Heart left ventricle (tissue), 16 donors: ENCODE measurements around the gene RAD51B. TPM values are rescaled to one million over a fixed set of nuclear protein-coding genes. Genes with fewer than 3 reads are reported as not detected.

Source experiments
- ATAC-seq, 4 donors: fragments of 200-7000 bp; cut with Tn5 transposase; one replicate each; pipeline ENCODE4 v1.9.1; 2020 to 2022; ENCODE audit warnings: moderate library complexity in 4 of 4, mild to moderate bottlenecking in 3 of 4, moderate number of reproducible peaks in 1 of 4
- DNase-seq, 5 donors: peaks; one replicate each; pipeline ENCODE4 v3.0.0-alpha.2; 2020
- H3K27ac ChIP-seq, 12 donors: fragments of 200-600 bp; sonication (generic) in 4 of 12; one replicate each; pipeline versions ENCODE4 v1.5.0 to v1.8.0; 2016 to 2022; ENCODE audit warnings: mild to moderate bottlenecking in 2 of 12
- H3K27me3 ChIP-seq, 9 donors: fragments of 200-600 bp; sonication (generic) in 2 of 9; one replicate each; pipeline versions ENCODE4 v1.5.1 to v1.8.0; 2016 to 2022; ENCODE audit warnings: mild to moderate bottlenecking in 3 of 9
- H3K36me3 ChIP-seq, 9 donors: fragments of 200-600 bp; sonication (generic) in 2 of 9; one replicate each; pipeline versions ENCODE4 v1.5.0 to v1.8.0; 2018 to 2022; ENCODE audit warnings: mild to moderate bottlenecking in 2 of 9
- H3K4me1 ChIP-seq, 12 donors: fragments of 200-600 bp; sonication (generic) in 4 of 12; one replicate each; pipeline versions ENCODE4 v1.5.0 to v1.8.0; 2016 to 2022; ENCODE audit warnings: mild to moderate bottlenecking in 3 of 12
- H3K4me3 ChIP-seq, 12 donors: fragments of 200-600 bp; sonication (generic) in 4 of 12; one replicate each; pipeline versions ENCODE4 v1.5.0 to v1.8.0; 2017 to 2022; ENCODE audit warnings: mild to moderate bottlenecking in 9 of 12, moderate library complexity in 4 of 12
- H3K9me3 ChIP-seq, 12 donors: fragments of 200-600 bp; sonication (generic) in 4 of 12; one replicate each; pipeline versions ENCODE4 v1.5.0 to v1.8.0; 2016 to 2022; ENCODE audit warnings: mild to moderate bottlenecking in 1 of 12
- CTCF ChIP-seq, 12 donors: fragments of 200-600 bp; sonication (generic) in 4 of 12; IDR thresholded peaks; one replicate each; pipeline versions ENCODE4 v1.5.0 to v1.8.0; 2018 to 2022; ENCODE audit warnings: antibody characterized with exemption in 12 of 12, mild to moderate bottlenecking in 5 of 12
- POLR2A ChIP-seq, 2 donors: fragments of 450-650 bp; IDR thresholded peaks; one replicate each; pipeline ENCODE4 v1.6.1; 2017; ENCODE audit warnings: antibody characterized with exemption in 2 of 2, mild to moderate bottlenecking in 2 of 2, moderate library complexity in 2 of 2
- WGBS, 4 donors: extraction: QIAGEN DNeasy Blood & Tissue Kit in 2 of 4; methylation state at CpG; one replicate each; pipeline versions ENCODE4 v1.1.5 to v1.1.7; 2013 to 2018; 5-methylcytosine and 5-hydroxymethylcytosine counted together
- intact Hi-C, 10 donors: fragments of 100-400 bp; cut with DNase I; formaldehyde crosslinking; loops; one replicate each; pipeline versions ENCODE4 v1.11.1 to v1.14.2; 2022
- polyA plus RNA-seq, 2 donors: library from polyadenylated mRNA; stranded (reverse); fragments of 200-250 nt; gene quantifications; one replicate each; pipeline ENCODE4 v1.2.3, GENCODE V29; 2013
- total RNA-seq, 9 donors: library from RNA; depleted of rRNA in 2 of 9; stranded (reverse); fragments of >200 nt in 2 of 9; fragmentation: NEBNext Ultra II Directional in 3 of 9; extraction: Animal tissue kit (Norgen Biotek cat#: 25700) in 3 of 9; gene quantifications; one replicate each; pipeline versions ENCODE4 v1.1.0 to v1.2.4, GENCODE V29; 2016 to 2023
- donor health status: ischemic (EF 13 %, LVEDD 7.1; RV severe dilation, severe dysfunction).
- donor health status: healthy with polysubstance abuse.
- donor health status: DM: no; HTN: yes; CAD: no.
- donor health status: DM: no; HTN: no; CAD: no.
- donor health status: ischemic (EF 25% LVEDD 6.9; RV normal size, moderate dysfunction).
- donor health status: ischemic (EF 25% LVEDD 5.7; RV mildly dilated, moderate dysfunction).
- donor health status: healthy.
- donor health status: DM: yes; HTN: yes; CAD: no.
- donor health status: ischemic (EF 35%, LVEDD 5.7; RV mildly dilated, moderate dysfunction).
- donor health status: nonischemic (EF 11% LVEDD 7.7; RV severe dilation, severe dysfunction).
- donor health status: DM: yes; HTN: yes; CAD: no.
- donor health status: PGD.
- donor health status: ischemic (EF 29% LVEDD 5.4; RV normal size, mild dysfunction).
- donor health status: nonischemic (EF 23%, LVEDD 6.1; RV moderate dilation, normal function).

RAD51B gene
- total and polyA plus RNA-seq, 11 donors: 1.3 to 11.3 (median 3.2) TPM

GRCh38 chr14:68691792-68692118 lies 872.2 kb downstream of the RAD51B start:
- no peak for TF ChIP-seq CTCF (IDR thresholded peaks at IDR 0.05)
- no peak for TF ChIP-seq POLR2A (IDR thresholded peaks at IDR 0.05)
- no peaks in the 10 kb centered on the region for H3K36me3 ChIP-seq
- 77 to 100% (median 95%) methylated on average over 3 of the region's 3 CpGs for WGBS, 4 donors
- peaks cover 0 to 46% (median 14%) of the 10 kb centered on the region in 12 donors for H3K4me1 ChIP-seq
- H3K9me3 ChIP-seq: no peaks in the 10 kb centered on the region
- H3K4me3 ChIP-seq: no peak overlapping the region
- DNase-seq: no peak
- H3K27me3 ChIP-seq: no peaks in the 10 kb centered on the region
- no peak for ATAC-seq
- intact Hi-C loops: no loop called here
- H3K27ac ChIP-seq: no peak overlapping the region

- WGBS, 4 donors: 81 to 93% (median 90%) methylated on average over 8 of the region's 8 CpGs
- Histone ChIP-seq H3K4me1 (peaks cover 0 to 46% (median 14%) of the 10 kb centered on the region in 12 donors), H3K27ac (no peak overlapping the region), H3K36me3 (no peaks in the 10 kb centered on the region), H3K4me3 (no peak overlapping the region), H3K9me3 (no peaks in the 10 kb centered on the region), H3K27me3 (no peaks in the 10 kb centered on the region)
- TF ChIP-seq POLR2A (IDR thresholded peaks at IDR 0.05) (no peak), CTCF (IDR thresholded peaks at IDR 0.05) (no peak)
- DNase-seq: no peak
- intact Hi-C loops: no loop called here
- ATAC-seq: no peak
These were observed 872.6 kb downstream of the RAD51B start for GRCh38 chr14:68692216-68692615.

GRCh38 chr14:68692916-68693771 lies 873.6 kb downstream of the RAD51B start:
- peak overlapping the region in 5 of 12 donors; percentile 10 to 69 (median 23) for H3K27ac ChIP-seq
- TF ChIP-seq CTCF (IDR thresholded peaks at IDR 0.05) (no peak), POLR2A (IDR thresholded peaks at IDR 0.05) (no peak)
- intact Hi-C loops: no loop called here
- H3K4me3 ChIP-seq: no peak overlapping the region
- H3K36me3 ChIP-seq: no peaks in the 10 kb centered on the region
- DNase-seq: no peak
- ATAC-seq: peak in 2 of 4 donors; percentile 48 to 60
- 80 to 87% (median 84%) methylated on average over 14 of the region's 14 CpGs for WGBS, 4 donors
- peaks cover 0 to 46% (median 14%) of the 10 kb centered on the region in 12 donors for H3K4me1 ChIP-seq
- no peaks in the 10 kb centered on the region for H3K9me3 ChIP-seq
- H3K27me3 ChIP-seq: no peaks in the 10 kb centered on the region

GRCh38 chr14:68693926-68694325 lies 874.3 kb downstream of the RAD51B start:
- no peak overlapping the region for H3K4me3 ChIP-seq
- H3K4me1 ChIP-seq: peaks cover 0 to 43% (median 14%) of the 10 kb centered on the region in 12 donors
- H3K9me3 ChIP-seq: no peaks in the 10 kb centered on the region
- intact Hi-C loops: no loop called here
- ATAC-seq (no peak), DNase-seq (no peak)
- TF ChIP-seq CTCF (IDR thresholded peaks at IDR 0.05) (no peak), POLR2A (IDR thresholded peaks at IDR 0.05) (no peak)
- no peaks in the 10 kb centered on the region for H3K36me3 ChIP-seq
- H3K27me3 ChIP-seq: no peaks in the 10 kb centered on the region
- H3K27ac ChIP-seq: peak overlapping the region in 5 of 12 donors; percentile 10 to 69 (median 23)
- WGBS, 4 donors: 73 to 93% (median 84%) methylated on average over 2 of the region's 2 CpGs
